PC-3 (cell line): Measurements from ENCODE around the gene WDR88. TPM values are rescaled to one million over a fixed set of nuclear protein-coding genes. Genes with fewer than 3 reads are reported as not detected.

Source experiments
- ATAC-seq: fragments of 200-7000 bp; cut with Tn5 transposase; 2 replicates; pipeline ENCODE4 v1.9.1; 2020; ENCODE audit warnings: mild to moderate bottlenecking, moderate library complexity
- BruUV-seq: library from RNA; stranded (reverse); fragments of 400-500 nt; replicated peaks from 2 replicates; lab custom pipeline; 2021; lab: Mats Ljungman, UMichigan
- CTCF ChIA-PET: fragments of 300-600 bp; sonication (Branson Sonifier 250); formaldehyde crosslinking; loops from one replicate; lab custom pipeline; 2022; ENCODE audit warnings: antibody characterized with exemption; lab: Charles Lee
- POLR2A ChIA-PET: fragments of 300-600 bp; sonication (Branson Sonifier 250); formaldehyde crosslinking; loops from one replicate; lab custom pipeline; 2022; ENCODE audit warnings: antibody characterized with exemption; ENCODE audit not compliant: unreplicated experiment; lab: Charles Lee
- DNase-seq: peaks from one replicate; pipeline ENCODE4 v3.0.0-alpha.2; 2015
- H2AFZ ChIP-seq: fragments of 300-600 bp; sonication (generic); 2 replicates; pipeline ENCODE4 v1.6.0; 2016; ENCODE audit warnings: antibody characterized with exemption, low read length
- H3F3A ChIP-seq: fragments of 300-600 bp; sonication (generic); one replicate; pipeline ENCODE4 v1.6.0; 2017; ENCODE audit warnings: antibody characterized with exemption, low read length, control low read depth, mild to moderate bottlenecking; ENCODE audit not compliant: unreplicated experiment
- H3K27ac ChIP-seq: fragments of 300-600 bp; sonication (generic); 2 replicates; pipeline ENCODE4 v1.5.1; 2016; ENCODE audit warnings: mild to moderate bottlenecking, low read length
- H3K27me3 ChIP-seq: fragments of 300-600 bp; sonication (generic); 2 replicates; pipeline ENCODE4 v1.6.1; 2016; ENCODE audit warnings: low read length, mixed read lengths
- H3K36me3 ChIP-seq: fragments of 300-600 bp; sonication (generic); 2 replicates; pipeline ENCODE4 v1.6.1; 2016; ENCODE audit warnings: low read depth, mixed run types, low read length, mixed read lengths
- H3K4me1 ChIP-seq: fragments of 300-600 bp; sonication (generic); 2 replicates; pipeline ENCODE4 v1.5.1; 2016; ENCODE audit warnings: low read length; ENCODE audit not compliant: insufficient read depth
- H3K4me2 ChIP-seq: fragments of 300-600 bp; sonication (generic); 2 replicates; pipeline ENCODE4 v1.6.0; 2016; ENCODE audit warnings: low read length
- H3K4me3 ChIP-seq: fragments of 300-600 bp; sonication (generic); 2 replicates; pipeline ENCODE4 v1.5.1; 2016; ENCODE audit warnings: mild to moderate bottlenecking, low read length, mixed read lengths
- H3K79me2 ChIP-seq: fragments of 300-600 bp; sonication (generic); 2 replicates; pipeline ENCODE4 v1.6.1; 2017; ENCODE audit warnings: low read length, mixed read lengths
- H3K9ac ChIP-seq: fragments of 300-600 bp; sonication (generic); 2 replicates; pipeline ENCODE4 v1.6.0; 2016; ENCODE audit warnings: mild to moderate bottlenecking, low read length
- H3K9me2 ChIP-seq: fragments of 300-600 bp; sonication (generic); replicated peaks from 2 replicates; pipeline ENCODE4 v1.6.1; 2016; ENCODE audit warnings: mixed run types, low read length, mixed read lengths
- H3K9me3 ChIP-seq: fragments of 300-600 bp; sonication (generic); 2 replicates; pipeline ENCODE4 v1.6.1; 2016; ENCODE audit warnings: low read length, mixed read lengths
- H4K20me1 ChIP-seq: fragments of 300-600 bp; sonication (generic); 2 replicates; pipeline ENCODE4 v1.6.1; 2016; ENCODE audit warnings: low read length, mixed read lengths
- CTCF ChIP-seq: fragments of 300-600 bp; sonication (generic); conservative IDR thresholded peaks from 2 replicates; pipeline ENCODE4 v1.5.1; 2017; ENCODE audit warnings: antibody characterized with exemption, low read depth, mild to moderate bottlenecking, low read length
- EZH2 ChIP-seq: fragments of 300-600 bp; sonication (generic); IDR thresholded peaks from one replicate; pipeline ENCODE4 v1.6.1; 2017; ENCODE audit warnings: antibody characterized with exemption, mild to moderate bottlenecking, low read length; ENCODE audit not compliant: unreplicated experiment
- EZH2phosphoT487 ChIP-seq: fragments of 300-600 bp; sonication (generic); IDR thresholded peaks from 2 replicates; pipeline ENCODE4 v1.6.1; 2018; ENCODE audit warnings: mild to moderate bottlenecking, antibody characterized with exemption, low read length, borderline replicate concordance
- intact Hi-C: fragments of 100-400 bp; cut with micrococcal nuclease; formaldehyde crosslinking; loops from 2 replicates; pipeline ENCODE4 v1.9.0; 2023
- total RNA-seq: library from RNA; depleted of rRNA; stranded (reverse); fragments of >200 nt; gene quantifications from 2 replicates; pipeline ENCODE4 v1.2.3, GENCODE V29; 2014

The WDR88 gene
- total RNA-seq, 1 experiment from 2014 or later: not detected

- Histone ChIP-seq H3K9me2 (no peaks in the 10 kb centered on the region), H3K9me3 (no peaks in the 10 kb centered on the region), H3K4me3 (no peak overlapping the region), H3K27ac (no peak overlapping the region), H3F3A (no peaks in the 10 kb centered on the region), H4K20me1 (no peaks in the 10 kb centered on the region), H3K4me2 (no peak overlapping the region), H3K4me1 (no peaks in the 10 kb centered on the region), H2AFZ (no peak overlapping the region), H3K79me2 (no peaks in the 10 kb centered on the region), H3K9ac (no peak overlapping the region), H3K27me3 (no peaks in the 10 kb centered on the region), H3K36me3 (no peaks in the 10 kb centered on the region)
- CTCF ChIA-PET: no interaction called here
- no peak for ATAC-seq
- POLR2A ChIA-PET: no interaction called here
- TF ChIP-seq CTCF (no peak), EZH2 (no peak), EZH2phosphoT487 (no peak)
- no TSS peak for BruUV-seq
- no peak for DNase-seq
- intact Hi-C loops: no loop called here
These were observed 26.0 kb downstream of the WDR88 start for GRCh38 chr19:33157906-33158305.

- no peak for ATAC-seq
- DNase-seq: no peak
- TF ChIP-seq EZH2phosphoT487 (no peak), EZH2 (no peak), CTCF (no peak)
- H4K20me1 ChIP-seq: no peaks in the 10 kb centered on the region
- H3K9ac ChIP-seq: no peak overlapping the region
- no peak overlapping the region for H2AFZ ChIP-seq
- CTCF ChIA-PET: no interaction called here
- no peaks in the 10 kb centered on the region for H3K9me3 ChIP-seq
- no peaks in the 10 kb centered on the region for H3K79me2 ChIP-seq
- no peaks in the 10 kb centered on the region for H3K9me2 ChIP-seq
- H3K27ac ChIP-seq: no peak overlapping the region
- BruUV-seq: no TSS peak
- POLR2A ChIA-PET: no interaction called here
- no peaks in the 10 kb centered on the region for H3K4me1 ChIP-seq
- no peaks in the 10 kb centered on the region for H3F3A ChIP-seq
- intact Hi-C loops: no loop called here
- H3K4me3 ChIP-seq: no peak overlapping the region
- H3K4me2 ChIP-seq: no peak overlapping the region
- no peaks in the 10 kb centered on the region for H3K36me3 ChIP-seq
- H3K27me3 ChIP-seq: no peaks in the 10 kb centered on the region
These were observed 26.5 kb downstream of the WDR88 start for GRCh38 chr19:33158365-33158764.

GRCh38 chr19:33159149-33159548 is 27.2 kb downstream of the WDR88 start:
- H3K4me3 ChIP-seq: no peak overlapping the region
- intact Hi-C loops: no loop called here
- no peaks in the 10 kb centered on the region for H4K20me1 ChIP-seq
- no peaks in the 10 kb centered on the region for H3K9me3 ChIP-seq
- DNase-seq (no peak), ATAC-seq (no peak)
- H3K79me2 ChIP-seq: no peaks in the 10 kb centered on the region
- CTCF ChIA-PET: no interaction called here
- H3K9ac ChIP-seq: no peak overlapping the region
- H3K4me1 ChIP-seq: no peaks in the 10 kb centered on the region
- no peaks in the 10 kb centered on the region for H3K36me3 ChIP-seq
- H3K27ac ChIP-seq: no peak overlapping the region
- no peak overlapping the region for H2AFZ ChIP-seq
- POLR2A ChIA-PET: no interaction called here
- TF ChIP-seq EZH2: no peak
- no peak for TF ChIP-seq CTCF
- no peak for TF ChIP-seq EZH2phosphoT487
- H3K27me3 ChIP-seq: no peaks in the 10 kb centered on the region
- no peaks in the 10 kb centered on the region for H3K9me2 ChIP-seq
- no peak overlapping the region for H3K4me2 ChIP-seq
- no TSS peak for BruUV-seq
- H3F3A ChIP-seq: no peaks in the 10 kb centered on the region
